ENCODE results near the gene AZI2.
A peak's percentile ranks its signal among the peaks of the same experiment; 100 is the strongest.

DNA sequence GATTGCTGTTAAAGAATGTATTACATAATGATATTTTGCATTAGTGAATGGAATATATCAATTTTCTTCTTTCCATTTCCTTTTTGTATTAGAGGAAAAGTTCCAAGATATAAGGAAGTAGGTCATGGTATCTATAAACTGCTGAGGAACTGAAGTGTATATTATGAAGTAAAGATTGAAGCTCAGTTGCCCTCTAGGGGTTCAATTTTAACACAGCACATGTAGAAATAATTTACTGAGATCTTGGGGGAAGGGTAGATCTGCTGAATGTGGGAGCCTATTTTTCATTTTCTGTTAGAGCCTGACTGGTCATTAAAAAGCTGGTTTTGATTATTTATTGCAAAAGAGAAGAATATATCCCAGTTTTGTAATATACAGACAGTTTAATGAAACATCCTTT, 62.0 kb downstream of the AZI2 start:
- TF ChIP-seq CTCF (conservative IDR thresholded peaks at IDR 0.05): peak; percentile 72
- no peak for TF ChIP-seq ZFX (IDR thresholded peaks at IDR 0.05)
